Measurements from ENCODE around the gene MIPEP.

GRCh38 chr13:23847497-23847896 lies 41.7 kb downstream of the MIPEP start:
- TF ChIP-seq CTCF (IDR thresholded peaks at IDR 0.05) (no peak), POLR2A (IDR thresholded peaks at IDR 0.05) (no peak)

All from body of pancreas (tissue), 4 donors.